ENCODE measurements around the gene OR51V1.

Gene OR51V1

GRCh38 chr11:5240056-5240455, 39.6 kb upstream of the OR51V1 start:
- no peak overlapping the region for H3K4me3 ChIP-seq (ENCODE audit: low read depth, low read length)
- no peak for DNase-seq (ENCODE audit: low read depth)
- TF ChIP-seq CTCF (IDR thresholded peaks at IDR 0.05; ENCODE audit: low read depth, low read length) (no peak), MAX (IDR thresholded peaks at IDR 0.05; ENCODE audit: low read depth, low read length) (no peak), MYC (IDR thresholded peaks at IDR 0.05; ENCODE audit: low read depth, low read length) (no peak), POLR2A (IDR thresholded peaks at IDR 0.05; ENCODE audit: extremely low read depth, insufficient read length) (no peak)

GRCh38 chr11:5239046-5239445, 38.6 kb upstream of the OR51V1 start:
- H3K4me3 ChIP-seq (ENCODE audit: low read depth, low read length), result no peak overlapping the region
- TF ChIP-seq MAX (IDR thresholded peaks at IDR 0.05; ENCODE audit: low read depth, low read length), result no peak
- no peak for TF ChIP-seq MYC (IDR thresholded peaks at IDR 0.05; ENCODE audit: low read depth, low read length)
- TF ChIP-seq POLR2A (IDR thresholded peaks at IDR 0.05; ENCODE audit: extremely low read depth, insufficient read length), result no peak
- TF ChIP-seq CTCF (IDR thresholded peaks at IDR 0.05; ENCODE audit: low read depth, low read length), result no peak
- DNase-seq (ENCODE audit: low read depth), result no peak

- no peak overlapping the region for H3K4me3 ChIP-seq (ENCODE audit: low read depth, low read length)
- DNase-seq (ENCODE audit: low read depth), result no peak
Observed at GRCh38 chr11:5238486-5238885, 38.0 kb upstream of the OR51V1 start.

GRCh38 chr11:5237420-5237819, 36.9 kb upstream of the OR51V1 start:
- no peak overlapping the region for H3K4me3 ChIP-seq (ENCODE audit: low read depth, low read length)
- TF ChIP-seq POLR2A (IDR thresholded peaks at IDR 0.05; ENCODE audit: extremely low read depth, insufficient read length), result no peak
- TF ChIP-seq MYC (IDR thresholded peaks at IDR 0.05; ENCODE audit: low read depth, low read length), result no peak
- no peak for TF ChIP-seq MAX (IDR thresholded peaks at IDR 0.05; ENCODE audit: low read depth, low read length)
- no peak for TF ChIP-seq CTCF (IDR thresholded peaks at IDR 0.05; ENCODE audit: low read depth, low read length)
- DNase-seq (ENCODE audit: low read depth), result no peak

More at GRCh38 chr11:5238486-5238885, 38.0 kb upstream of the OR51V1 start:
- TF ChIP-seq POLR2A (IDR thresholded peaks at IDR 0.05; ENCODE audit: extremely low read depth, insufficient read length), result no peak
- no peak for TF ChIP-seq CTCF (IDR thresholded peaks at IDR 0.05; ENCODE audit: low read depth, low read length)
- no peak for TF ChIP-seq MAX (IDR thresholded peaks at IDR 0.05; ENCODE audit: low read depth, low read length)
- TF ChIP-seq MYC (IDR thresholded peaks at IDR 0.05; ENCODE audit: low read depth, low read length), result no peak

GRCh38 chr11:5235364-5236095, 35.0 kb upstream of the OR51V1 start:
- TF ChIP-seq MYC (IDR thresholded peaks at IDR 0.05; ENCODE audit: low read depth, low read length) (no peak), POLR2A (IDR thresholded peaks at IDR 0.05; ENCODE audit: extremely low read depth, insufficient read length) (no peak), MAX (IDR thresholded peaks at IDR 0.05; ENCODE audit: low read depth, low read length) (no peak), CTCF (IDR thresholded peaks at IDR 0.05; ENCODE audit: low read depth, low read length) (no peak)
- no peak for DNase-seq (ENCODE audit: low read depth)
- H3K4me3 ChIP-seq (ENCODE audit: low read depth, low read length), result no peak overlapping the region

Measured in NB4 (cell line).